Activated effector memory CD4-positive, alpha-beta T cell treated with Interleukin-2 at 50 U/mL for 16 hours (primary cell): Measurements from ENCODE around the gene MYH10.
A peak's percentile ranks its signal among the peaks of the same experiment; 100 is the strongest.

Source experiments
- DNase-seq: peaks from one replicate; pipeline ENCODE4 v3.0.0-alpha.2; 2020

MYH10 gene

DNA sequence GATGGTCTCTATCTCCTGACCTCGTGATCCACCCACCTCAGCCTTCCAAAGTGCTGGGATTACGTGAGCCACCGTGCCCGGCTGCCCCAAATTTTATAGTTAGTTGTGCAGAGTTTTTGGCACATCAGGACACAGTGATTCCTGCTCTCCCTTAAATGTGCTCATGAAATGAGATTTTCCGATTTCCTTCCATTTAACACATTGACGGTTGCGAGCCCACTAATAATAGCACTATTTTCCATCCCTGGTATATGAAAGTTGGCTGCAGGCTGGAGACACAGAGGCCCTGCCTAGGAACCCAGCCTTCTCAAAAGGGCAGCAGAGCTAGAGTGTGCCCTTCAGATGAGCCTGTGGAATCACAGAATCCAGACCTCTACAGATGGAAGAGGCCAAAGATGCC, 17.4 kb upstream of the MYH10 start:
- DNase-seq = no peak

DNA sequence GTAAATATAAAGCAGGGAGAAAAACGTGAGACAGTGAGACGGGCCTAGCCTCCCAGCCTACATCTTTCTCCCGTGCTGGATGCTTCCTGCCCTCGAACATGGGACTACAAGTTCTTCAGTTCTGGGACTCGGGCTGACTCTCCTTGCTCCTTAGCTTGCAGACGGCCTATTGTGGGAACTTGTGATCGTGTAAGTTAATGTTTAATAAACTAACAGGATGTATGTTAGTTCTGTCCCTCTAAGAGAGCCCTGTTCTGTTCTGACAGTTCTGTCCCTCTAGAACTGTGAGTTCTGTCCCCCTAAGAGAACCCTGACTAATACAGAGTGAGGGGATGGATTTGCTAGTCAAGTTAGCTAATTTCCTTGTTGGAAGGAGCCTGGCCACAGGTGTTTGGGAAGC, 16.7 kb upstream of the MYH10 start:
- no peak for DNase-seq

DNA sequence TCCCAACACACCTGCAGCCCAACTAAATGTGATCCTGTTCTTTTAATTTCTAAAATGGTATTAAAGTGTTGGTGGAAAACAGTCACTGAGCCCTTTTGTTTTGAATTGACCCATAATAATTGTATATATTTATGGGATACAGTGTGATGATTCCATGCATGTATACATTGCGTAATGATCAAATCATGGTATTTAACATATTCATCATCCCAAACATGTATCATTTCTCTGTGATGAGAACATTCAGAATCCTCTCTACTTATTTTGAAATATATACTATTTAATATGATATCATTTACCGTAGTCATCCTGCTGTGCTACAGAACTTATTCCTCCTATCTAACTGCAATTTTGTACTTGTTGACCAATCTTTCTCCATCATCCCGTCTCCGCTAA, 14.0 kb upstream of the MYH10 start:
- DNase-seq = no peak

DNA sequence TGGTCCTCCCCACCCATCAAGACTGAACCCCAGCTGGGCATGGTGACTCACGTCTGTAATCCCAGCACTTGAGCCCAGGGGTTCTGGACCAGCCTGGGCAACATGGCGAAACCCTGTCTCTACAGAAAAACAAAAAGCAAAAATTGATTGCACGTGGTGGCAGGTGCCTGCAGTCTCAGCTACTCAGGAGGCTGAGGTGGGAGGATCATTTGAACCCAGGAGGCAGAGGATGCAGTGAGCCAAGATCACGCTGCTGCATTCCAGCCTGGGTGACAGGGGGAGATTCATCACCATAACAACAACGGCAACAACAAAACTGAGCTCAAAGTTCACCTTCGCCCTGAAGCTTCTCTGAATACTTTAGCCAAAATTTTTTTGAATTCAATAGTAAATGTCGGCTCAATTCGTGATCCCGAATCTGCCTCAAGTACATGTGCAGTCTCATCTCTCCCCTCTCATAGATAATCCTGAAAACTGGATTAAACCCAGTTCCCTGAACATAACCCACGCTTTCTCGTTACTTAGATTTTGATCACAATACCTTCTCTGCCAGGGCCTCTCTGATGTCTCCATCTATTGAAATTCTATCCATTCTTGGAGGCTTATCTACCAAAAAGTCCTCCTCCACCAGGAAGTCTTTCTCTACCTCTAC, 13.5 kb upstream of the MYH10 start:
- DNase-seq = no peak

DNA sequence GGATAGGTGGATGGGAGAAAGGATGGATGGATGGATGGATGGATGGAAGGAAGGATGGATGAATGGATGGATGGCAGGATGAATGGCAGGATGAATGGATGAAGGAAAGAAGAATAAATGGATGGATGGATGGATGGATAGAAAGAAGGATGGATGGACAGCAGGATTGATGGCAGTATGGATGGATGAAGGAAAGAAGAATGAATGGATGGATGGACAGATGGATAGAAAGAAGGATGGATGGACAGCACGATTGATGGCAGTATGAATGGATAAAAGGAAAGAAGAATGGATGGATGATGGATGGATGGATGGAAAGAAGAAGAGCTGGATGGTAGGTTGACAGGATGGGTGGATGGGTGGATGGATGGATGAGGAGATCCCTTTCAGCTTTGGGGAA, 9.2 kb upstream of the MYH10 start:
- DNase-seq = no peak

DNA sequence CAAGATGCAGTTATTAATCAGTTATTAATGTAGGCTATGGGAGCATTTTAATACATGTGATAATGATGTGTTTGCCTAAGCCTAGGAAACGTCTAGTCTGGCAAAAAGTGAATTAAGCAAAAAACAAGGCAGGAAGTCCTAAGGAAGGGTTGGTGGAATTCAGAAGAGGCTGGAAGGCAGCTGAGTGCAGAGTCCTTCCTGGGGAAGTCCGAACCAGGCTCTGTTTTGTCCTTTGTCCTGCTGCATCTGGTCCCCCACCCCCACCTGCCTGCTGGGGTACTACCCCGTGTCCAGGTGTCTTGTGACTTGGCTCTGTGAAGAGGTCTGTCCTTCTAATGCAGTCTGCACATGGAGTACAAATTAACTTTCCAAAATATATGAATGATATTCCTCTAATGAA, 1.5 kb upstream of the MYH10 start:
- no peak for DNase-seq

DNA sequence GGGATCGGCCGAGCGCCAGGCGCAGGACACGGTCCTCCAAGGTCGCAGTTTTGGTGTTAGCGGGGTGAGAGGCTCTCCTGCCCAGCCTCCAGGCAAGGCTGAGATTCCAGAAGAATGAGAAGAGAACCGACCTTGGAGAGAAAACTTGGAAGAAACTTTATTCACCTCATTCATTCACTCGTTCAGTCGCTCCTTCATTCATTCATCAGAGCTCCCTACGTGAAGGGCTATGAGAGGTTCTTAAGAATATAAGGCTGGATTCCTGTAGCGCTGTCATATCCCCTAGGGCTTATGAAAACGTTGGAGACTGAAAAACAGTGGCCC, 991 bp upstream of the MYH10 start:
- DNase-seq = no peak

DNA sequence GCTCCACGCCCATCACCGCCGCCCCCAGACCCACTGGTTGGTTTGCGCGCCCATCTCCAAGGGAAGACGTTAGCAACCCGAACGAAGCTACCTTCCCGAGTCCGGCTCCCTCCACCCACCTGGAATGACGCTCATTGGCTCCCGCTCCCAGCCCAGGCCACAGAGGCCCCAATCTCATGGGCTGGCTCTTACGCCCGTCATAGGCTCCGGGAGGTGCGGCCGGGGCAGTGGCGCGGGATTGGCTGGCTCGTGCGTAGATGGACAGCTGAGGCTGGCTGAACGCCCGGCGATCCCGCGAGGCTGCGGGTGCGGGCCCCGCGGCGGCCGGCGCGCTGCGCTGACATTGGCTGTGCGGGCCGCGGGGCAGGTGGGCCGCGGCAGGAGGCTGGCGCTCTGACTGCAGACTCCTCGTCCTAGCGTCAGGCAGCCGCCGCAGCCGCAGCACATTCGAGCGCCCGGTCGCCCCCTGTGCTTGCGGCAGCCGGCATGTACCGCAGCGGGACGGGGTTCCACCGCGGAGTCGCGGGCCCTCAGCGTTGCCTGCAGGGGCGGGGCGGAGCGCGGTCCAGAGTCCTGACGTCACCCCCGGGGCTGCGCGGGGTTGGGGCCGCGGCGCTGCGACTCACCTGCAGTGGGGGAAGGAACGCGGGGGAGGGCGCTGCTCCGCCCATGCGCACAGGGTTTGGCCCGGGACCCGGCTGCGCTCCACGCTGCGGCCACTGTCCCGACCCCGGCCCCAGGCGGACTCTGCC, 453 bp upstream of the MYH10 start:
- peak; percentile 73 for DNase-seq

DNA sequence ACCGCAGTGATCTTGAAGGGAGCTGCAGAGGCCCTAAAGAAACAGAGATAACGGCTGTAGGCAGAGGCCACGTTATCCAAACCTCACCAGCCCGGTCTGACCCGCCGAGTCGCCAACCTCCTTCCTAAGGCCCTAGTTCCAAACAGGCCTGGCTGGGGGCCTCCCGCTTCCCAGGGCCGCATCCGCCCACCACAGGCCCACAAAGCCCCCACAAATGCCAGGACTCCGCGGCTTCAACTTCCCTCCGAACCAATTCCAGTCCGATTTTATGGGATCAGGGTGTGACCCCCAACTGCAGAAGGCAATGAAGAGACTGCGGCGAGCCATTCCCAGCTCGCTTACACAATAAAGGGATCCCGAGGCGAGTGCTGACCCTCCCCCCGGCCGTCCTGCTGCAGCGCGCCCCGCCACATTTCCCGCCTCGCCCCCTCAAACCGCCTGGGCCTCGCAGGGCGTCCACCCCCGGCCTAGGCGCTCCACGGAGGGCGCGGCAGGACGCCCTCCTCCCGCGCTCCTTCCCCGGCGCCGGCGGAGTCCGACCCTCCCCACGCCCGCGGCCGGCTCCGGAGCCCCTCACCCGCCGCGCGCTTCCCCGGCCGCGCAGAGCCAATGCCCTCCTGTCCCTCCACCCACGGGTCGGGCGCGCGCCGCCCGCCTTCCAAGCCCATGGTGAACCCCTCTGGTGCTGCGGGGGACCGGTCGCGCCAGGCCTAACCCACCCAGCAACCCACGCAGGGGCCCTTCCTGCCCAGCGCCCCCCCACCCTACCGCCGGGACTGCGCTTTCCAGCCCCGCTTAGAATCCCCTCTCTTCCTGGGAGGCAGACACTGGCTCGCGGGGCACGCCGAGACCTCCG, 926 bp downstream of the MYH10 start:
- DNase-seq = no peak

DNA sequence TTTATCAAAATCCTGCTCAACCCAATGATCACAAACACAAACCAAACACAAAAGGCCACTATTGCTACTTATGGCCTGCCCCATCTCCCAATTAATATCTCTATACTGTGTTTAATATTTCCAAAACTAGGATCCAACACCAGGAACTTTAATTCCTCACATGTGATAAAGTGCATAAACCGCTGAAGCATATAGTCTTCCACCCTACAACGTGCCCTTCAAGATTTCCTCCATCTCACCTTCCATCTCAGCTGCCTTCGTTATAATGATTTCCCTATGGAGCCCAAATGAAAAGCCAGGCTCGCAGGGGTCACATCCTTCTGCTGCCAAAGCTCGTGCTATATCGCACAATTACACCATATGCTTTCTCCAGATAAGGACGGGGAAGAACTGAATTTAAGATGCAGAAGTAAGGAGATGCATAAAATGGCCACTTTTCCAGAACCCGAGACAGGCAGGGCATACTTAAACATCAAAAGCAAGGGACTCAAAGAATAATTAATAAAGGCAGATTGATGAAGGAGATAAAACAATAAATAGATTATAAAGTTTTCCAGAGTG, 1.8 kb downstream of the MYH10 start:
- no peak for DNase-seq

DNA sequence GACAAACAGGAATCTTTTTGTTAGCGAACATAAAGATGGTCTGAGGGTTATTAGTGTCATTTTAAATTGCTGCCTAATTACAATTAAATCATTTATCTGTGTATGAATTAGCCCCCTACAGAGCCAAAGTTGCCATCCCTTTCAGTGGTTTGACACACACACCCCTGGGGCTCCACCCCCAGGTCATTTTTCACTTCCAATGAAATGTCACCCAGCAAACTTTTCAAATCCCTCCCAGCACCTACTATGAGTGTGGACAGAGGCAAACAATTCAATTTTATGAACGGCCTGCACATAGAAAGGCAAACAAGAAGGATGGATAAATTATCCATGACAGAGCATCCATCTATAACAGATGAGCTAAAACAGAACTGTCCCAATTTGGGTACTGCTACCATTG, 2.4 kb downstream of the MYH10 start:
- DNase-seq = no peak

DNA sequence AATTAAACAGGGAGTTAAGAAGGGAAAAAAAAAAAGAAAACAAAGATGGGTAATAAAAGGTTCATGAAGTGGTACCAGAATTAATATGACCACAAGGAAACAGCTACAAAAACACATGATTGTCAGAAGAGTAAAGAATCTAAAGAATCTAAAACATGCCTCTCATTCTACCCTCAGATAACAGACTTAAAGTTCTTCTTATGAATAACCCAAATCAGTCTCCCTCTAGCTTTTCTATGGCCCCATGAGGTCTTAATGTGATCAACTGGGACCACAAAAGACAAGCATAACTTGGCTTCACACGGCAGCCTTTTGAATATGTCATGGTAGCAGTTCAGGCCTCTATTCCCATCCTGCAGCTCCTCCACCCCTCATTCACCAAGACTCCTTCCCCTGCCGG, 6.9 kb downstream of the MYH10 start:
- no peak for DNase-seq

DNA sequence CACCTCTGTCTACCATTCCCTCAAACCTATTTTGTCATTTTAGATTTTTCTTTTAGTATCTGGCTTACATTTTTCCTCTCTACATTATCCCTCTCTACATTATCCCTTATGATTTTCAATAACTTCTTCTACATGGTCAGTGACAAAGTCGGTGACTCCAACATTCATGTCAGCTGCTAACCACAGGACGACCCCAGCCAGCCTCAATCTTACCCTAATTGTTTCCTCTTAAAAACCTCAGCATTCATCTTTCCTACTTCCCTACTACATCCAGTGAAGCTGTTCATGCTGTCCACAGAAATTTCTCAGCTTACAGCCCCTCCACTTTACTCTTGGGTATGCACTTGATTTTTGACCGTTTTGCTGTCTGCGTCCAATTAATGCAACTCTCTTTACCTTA, 8.3 kb downstream of the MYH10 start:
- DNase-seq = no peak

DNA sequence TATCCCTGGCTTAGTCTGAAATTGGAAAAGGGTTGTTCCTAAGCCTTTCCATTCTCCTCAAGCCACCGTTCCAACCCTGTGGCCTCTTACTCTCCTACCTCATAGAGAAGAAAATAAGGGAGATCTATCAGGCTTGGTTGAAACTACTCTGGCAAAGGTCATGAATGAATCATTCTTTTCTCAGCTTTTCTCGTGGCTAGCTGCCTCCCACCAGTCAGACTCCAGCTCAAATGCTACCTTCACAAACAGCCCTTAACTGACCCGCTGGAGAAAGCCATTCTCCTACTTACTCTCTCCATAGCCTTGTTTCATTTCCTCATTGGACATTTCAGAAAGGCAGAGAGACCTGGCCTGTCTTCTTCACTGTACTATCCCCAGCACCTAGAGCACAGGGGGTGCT, 8.9 kb downstream of the MYH10 start:
- DNase-seq = no peak

DNA sequence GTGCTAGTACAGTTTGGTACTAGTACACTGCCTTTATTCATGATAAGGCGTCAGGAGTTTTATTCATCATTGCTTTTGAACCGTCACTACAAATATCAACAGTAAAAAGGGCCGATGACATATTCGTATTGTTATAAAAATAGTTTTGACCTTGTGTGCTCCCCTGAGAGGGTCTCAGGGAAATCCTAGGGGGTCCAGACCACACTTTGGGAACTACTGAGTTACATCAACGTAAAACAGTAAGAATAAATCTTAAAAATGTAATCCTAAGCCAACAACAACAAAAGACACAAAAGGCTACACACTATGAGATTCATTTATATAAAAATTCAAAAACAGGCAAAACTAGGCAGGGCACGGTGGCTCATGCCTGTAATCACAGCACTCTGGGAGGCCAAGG, 11.2 kb downstream of the MYH10 start:
- DNase-seq = no peak

DNA sequence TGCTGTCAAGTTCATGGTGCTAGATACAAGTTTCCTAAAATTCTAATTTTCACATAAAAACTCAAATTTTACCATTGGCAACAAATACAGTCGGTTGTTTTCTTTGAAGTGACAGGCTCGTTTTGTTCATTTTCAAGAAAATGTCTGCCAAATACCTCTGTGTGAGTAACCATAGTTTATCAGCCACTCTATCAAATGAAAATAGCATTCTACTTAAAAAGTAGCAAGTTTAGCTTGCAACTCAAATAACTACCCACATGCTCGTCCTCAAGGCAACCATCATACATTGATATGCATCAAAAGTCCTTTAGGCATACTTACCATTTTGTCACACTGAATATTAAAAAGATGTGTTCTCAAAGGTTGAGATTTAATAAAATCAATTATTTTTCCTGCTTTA, 11.7 kb downstream of the MYH10 start:
- no peak for DNase-seq

DNA sequence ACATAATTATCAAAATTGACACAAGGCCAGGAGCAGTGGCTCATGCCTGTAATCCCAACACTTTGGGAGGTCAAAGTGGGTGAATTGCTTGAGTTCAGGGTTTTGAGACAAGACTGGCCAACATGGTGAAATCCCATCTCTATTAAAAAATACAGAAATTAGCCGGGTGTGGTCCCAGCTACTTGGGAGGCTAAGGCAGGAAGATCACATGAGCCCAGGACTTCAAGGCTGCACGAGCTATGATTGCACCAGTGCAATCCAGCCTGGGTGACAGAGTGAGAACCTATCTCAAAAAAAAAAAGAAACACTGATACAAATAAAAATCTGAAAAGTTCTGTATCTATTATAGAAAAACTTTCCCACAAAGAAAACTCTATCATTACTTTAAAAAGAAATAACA, 15.5 kb downstream of the MYH10 start:
- DNase-seq = no peak

DNA sequence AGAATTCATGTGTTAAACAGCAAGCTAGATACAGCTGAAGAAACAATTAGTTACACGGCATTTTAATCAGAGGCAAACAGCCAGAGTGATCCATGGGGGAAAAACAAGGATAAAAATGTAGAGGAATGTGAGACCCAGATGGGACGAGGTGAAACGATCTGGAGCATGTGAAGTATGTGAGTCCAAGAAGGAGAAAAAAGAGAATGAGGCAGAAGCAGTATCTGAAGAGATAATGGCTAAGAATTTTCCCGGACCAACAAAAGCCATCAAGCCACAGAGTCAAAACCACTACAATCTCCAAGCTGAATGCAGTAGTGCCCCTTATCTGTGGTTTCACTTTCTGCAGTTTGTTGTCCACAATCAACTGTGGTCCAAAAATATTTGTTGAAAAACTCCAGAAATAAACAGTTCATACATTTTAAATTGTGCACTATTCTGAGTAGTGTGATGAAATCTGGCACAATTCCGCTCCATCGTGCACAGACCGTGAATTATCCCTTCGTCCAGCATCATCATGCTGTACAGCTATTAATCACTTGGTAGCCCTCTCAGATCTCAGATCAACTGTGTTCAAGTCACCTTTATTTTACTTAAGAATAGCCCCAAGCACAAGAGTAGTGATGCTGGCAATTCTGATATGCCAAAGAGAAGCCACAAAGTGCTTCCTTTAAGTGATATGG, 18.8 kb downstream of the MYH10 start:
- DNase-seq = no peak

DNA sequence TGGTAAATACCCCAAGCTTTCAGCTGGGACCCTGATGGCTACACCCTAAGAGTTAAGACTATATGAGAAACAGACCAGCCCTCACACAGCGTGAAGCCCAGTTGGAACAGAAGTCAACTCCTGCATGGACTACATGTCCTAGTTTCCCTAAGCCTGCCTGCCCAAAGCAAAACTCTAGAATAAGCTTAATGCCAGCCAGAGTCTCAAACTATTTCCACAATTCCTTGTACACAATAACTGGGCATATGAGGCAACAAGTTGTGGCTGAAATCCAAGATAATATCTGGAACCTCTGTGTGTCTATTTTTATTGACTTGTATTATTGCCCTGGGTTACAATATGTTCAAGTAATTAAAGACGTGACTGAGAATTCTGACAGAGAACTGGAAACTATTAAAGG, 19.4 kb downstream of the MYH10 start:
- no peak for DNase-seq

DNA sequence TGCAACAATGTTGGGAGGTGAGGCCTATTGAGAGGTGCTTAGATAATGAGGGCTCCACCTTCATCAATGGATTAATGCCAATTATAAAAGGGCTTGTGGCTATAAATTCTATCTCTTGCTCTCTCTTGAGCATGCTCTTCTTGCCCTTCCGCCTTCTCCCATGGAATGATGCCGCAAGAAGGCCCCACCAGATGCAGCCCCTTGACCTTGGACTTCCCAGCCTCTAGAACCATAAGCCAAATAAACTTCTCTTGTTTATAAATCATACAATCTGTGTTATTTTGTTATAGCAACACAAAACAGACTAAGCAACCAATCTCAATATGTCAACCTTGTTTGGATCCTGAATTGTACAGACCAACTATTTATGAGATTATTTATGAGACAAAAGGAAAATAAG, 20.0 kb downstream of the MYH10 start:
- no peak for DNase-seq

DNA sequence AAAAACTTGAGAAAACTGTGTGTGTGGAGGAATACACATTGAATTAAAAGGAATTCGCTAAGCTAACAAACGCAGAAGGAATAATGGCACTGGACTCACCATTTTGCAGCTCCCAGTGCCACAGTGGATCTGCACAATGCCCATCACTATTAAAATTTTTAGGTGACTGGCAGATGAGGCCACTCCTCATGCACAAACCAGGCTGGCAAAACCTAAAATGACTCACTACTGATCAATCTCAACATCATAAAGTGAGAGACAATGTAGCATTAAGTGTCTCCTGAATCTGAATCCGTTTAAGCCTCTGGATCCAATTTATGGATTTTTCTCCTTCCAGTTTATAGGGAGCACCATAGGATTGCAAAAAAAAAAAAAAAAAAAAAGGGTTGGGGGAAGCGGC, 20.6 kb downstream of the MYH10 start:
- no peak for DNase-seq

DNA sequence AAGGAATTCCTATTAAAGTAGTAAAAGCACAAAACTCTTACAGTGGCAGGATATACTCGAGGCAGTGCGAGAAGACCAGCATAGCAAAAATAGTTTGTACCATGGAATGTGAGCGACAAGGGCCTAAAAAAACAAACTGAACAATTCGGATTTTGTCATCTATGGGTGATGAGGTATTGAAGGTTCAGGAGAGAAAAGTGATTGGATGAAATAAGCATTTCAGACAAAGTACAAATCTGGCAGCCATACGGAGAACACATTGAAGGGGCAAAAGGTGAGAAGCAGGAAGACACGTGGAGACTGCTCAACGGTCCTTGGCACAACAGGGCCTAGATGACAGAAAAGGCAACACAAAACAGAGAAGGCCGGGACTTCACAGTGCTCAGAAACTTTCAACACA, 22.5 kb downstream of the MYH10 start:
- no peak for DNase-seq

DNA sequence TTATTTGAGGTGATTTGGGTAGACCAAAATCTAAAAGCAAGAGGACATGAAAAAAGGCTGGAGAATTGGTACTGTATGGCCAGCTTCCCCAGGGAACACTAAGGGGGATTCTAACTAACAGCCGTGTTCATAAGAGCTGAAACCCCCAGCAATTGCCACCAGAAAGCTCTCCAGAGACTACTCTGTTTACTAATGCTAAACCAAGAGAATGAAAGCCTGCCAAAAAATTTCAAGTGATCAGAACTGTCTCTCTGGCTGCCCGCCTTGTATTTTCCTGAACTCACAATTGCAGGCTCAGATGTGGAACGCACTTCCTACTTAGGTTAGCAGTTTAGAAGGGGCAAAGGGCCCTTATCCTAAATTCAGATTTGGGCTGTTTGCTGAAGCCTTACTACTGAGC, 24.1 kb downstream of the MYH10 start:
- no peak for DNase-seq
